ENCODE results near the gene BMP7. TPM values are rescaled to one million over a fixed set of nuclear protein-coding genes. Genes with fewer than 3 reads are reported as not detected.

The BMP7 gene
- total and polyA plus RNA-seq, 2 of the 8 experiments (the other 6 are each of a cell fraction or from before 2014, with no cell fraction given), result 9.2 to 14.7 TPM

DNA sequence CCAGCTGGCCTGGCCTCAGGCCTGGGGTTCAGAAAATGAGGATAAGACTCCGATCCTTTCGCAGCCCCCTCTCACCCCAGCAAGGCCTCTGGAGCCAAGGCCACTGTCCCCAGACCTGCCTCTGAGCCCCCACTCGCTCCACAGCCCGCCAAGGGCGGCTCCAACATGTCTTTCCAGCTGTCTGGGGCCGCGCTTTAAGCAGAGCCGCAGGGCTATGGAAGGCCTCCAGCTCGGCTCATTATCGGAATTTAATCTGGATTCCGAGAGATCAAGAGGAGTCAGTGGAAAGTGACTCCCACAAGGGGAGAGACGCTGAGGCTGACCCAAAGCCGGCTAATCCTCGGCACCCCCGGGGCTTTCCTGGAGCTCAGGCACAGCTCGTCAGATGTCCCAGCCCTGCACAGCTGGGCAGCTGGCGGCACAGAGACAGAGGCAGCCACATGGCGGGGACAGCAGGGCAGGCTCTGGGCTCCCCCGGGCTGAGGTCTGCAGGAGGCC, 41.8 kb downstream of the BMP7 start:
- Histone ChIP-seq H3K4me2 (ENCODE audit: insufficient read depth in 1 of 2, low read depth in 2 of 2, low read length in 2 of 2) (no peak overlapping the region), H2BK12ac (ENCODE audit: low read depth, low read length) (no peak overlapping the region), H3K9me3 (ENCODE audit: insufficient read depth in 2 of 2, low read depth in 1 of 2, low read length in 1 of 2) (no peaks in the 10 kb centered on the region), H2BK120ac (replicated peaks; ENCODE audit: low read depth, low read length) (no peak overlapping the region), H3K79me2 (ENCODE audit: control insufficient read depth in 1 of 2, insufficient read depth in 2 of 2, low read length in 2 of 2) (no peaks in the 10 kb centered on the region), H3K14ac (ENCODE audit: insufficient read length) (no peak overlapping the region), H4K91ac (replicated peaks; ENCODE audit: insufficient read length, low read length) (no peak overlapping the region), H3K4me1 (replicated peaks in 1 of 4; ENCODE audit: control insufficient read depth in 3 of 4, insufficient read depth in 4 of 4, low read length in 3 of 4) (no peaks in the 10 kb centered on the region; a peak in 1 of 7 replicates), H4K8ac (ENCODE audit: extremely low read depth, insufficient read depth, low read length) (peak overlapping the region; percentile 26; the same call in 1 of the 2 replicates), H3K36me3 (ENCODE audit: control insufficient read depth in 2 of 4, insufficient read depth in 4 of 4, low read length in 3 of 4) (no peaks in the 10 kb centered on the region; a peak in 1 of 8 replicates), H2BK20ac (ENCODE audit: low read length) (no peak overlapping the region), H3K9ac (replicated peaks in 1 of 4; ENCODE audit: extremely low read depth in 1 of 4, low read depth in 3 of 4, low read length in 3 of 4) (no peak overlapping the region), H4K5ac (ENCODE audit: insufficient read length, low read depth, low read length) (no peak overlapping the region), H3K56ac (replicated peaks; ENCODE audit: insufficient read length, low read depth, low read length) (no peak overlapping the region), H4K20me1 (replicated peaks in 1 of 2; ENCODE audit: control insufficient read depth in 1 of 2, insufficient read depth in 2 of 2, low read length in 2 of 2) (no peaks in the 10 kb centered on the region), H3K79me1 (ENCODE audit: low read depth, low read length) (no peaks in the 10 kb centered on the region), H2AFZ (ENCODE audit: low read length) (no peak overlapping the region), H2BK5ac (ENCODE audit: low read depth, low read length) (no peak overlapping the region), H3K23ac (ENCODE audit: insufficient read length) (no peak overlapping the region), H3K4ac (replicated peaks; ENCODE audit: insufficient read length, low read depth, low read length) (no peak overlapping the region), H2BK15ac (ENCODE audit: low read length) (no peak overlapping the region), H3K18ac (ENCODE audit: extremely low read depth, low read length) (0 out of 2 replicates have a peak overlapping the region, but pooled peaks have one; percentile 16), H3K4me3 (ENCODE audit: extremely low read depth in 1 of 4, insufficient read depth in 2 of 4, low read depth in 3 of 4, low read length in 4 of 4) (no peak overlapping the region), H2AK5ac (ENCODE audit: low read depth, low read length) (no peak overlapping the region), H3K27me3 (replicated peaks in 1 of 4; ENCODE audit: control insufficient read depth in 3 of 4, extremely low read depth in 1 of 4, insufficient read depth in 3 of 4, low read length in 3 of 4) (no peaks in the 10 kb centered on the region; a peak in 2 of 7 replicates), H3K27ac (ENCODE audit: low read depth, low read length) (no peak overlapping the region), H3K23me2 (ENCODE audit: low read depth, low read length) (no peaks in the 10 kb centered on the region)
- ChIA-PET CTCF (ENCODE audit: partially characterized antibody) (interaction anchor here (0.8 to 6.1 kb wide), 13 partner anchors 10 to 134 kb away, joined by 3 to 26 read pairs (median 5); partner anchors contain the start of gene SPO11), POLR2A (ENCODE audit: partially characterized antibody) (no interaction called here)
- TF ChIP-seq PHF8 (conservative IDR thresholded peaks at IDR 0.05; ENCODE audit: low read depth, low read length) (0 out of 2 replicates have a peak, but pooled peaks have one; percentile 3), RNF2 (IDR thresholded peaks at IDR 0.05; ENCODE audit: borderline replicate concordance, low read depth, low read length, missing control alignments, poor library complexity, severe bottlenecking) (no peak)
- DNase-seq (ENCODE audit: low read depth in 1 of 2, low spot score in 2 of 2), result no peak
- WGBS, 2 experiments (ENCODE audit: extremely low coverage in 1 of 2, insufficient coverage in 1 of 2, insufficient read length in 1 of 2, insufficient replicate concordance in 2 of 2, low coverage in 1 of 2, low lambda C conversion rate in 2 of 2, missing lambda C conversion rate in 1 of 2), result 83% methylated on average over 16 of the region's 19 CpGs; no CpG with 5 or more reads in 1 of the 2 experiments
- FAIRE-seq, result no peak

Data from H1 (cell line).